RWPE2 (cell line): ENCODE results near the gene TAF1A.

Source experiments
- ATAC-seq: fragments of 200-7000 bp; cut with Tn5 transposase; 3 replicates; pipeline ENCODE4 v1.9.1; 2021; ENCODE audit warnings: low read depth
- DNase-seq: peaks from one replicate; pipeline ENCODE4 v3.0.0-alpha.2; 2020; ENCODE audit warnings: low spot score
- H3K27ac ChIP-seq: fragments of 450-650 bp; 2 replicates; pipeline ENCODE4 v1.5.1; 2017; ENCODE audit warnings: mild to moderate bottlenecking; ENCODE audit not compliant: poor library complexity, severe bottlenecking
- H3K27me3 ChIP-seq: fragments of 250-450 bp; sonication (Bioruptor Pico); 2 replicates; pipeline ENCODE4 v1.5.1; 2021; ENCODE audit warnings: mild to moderate bottlenecking, moderate library complexity; ENCODE audit not compliant: insufficient read depth, poor library complexity, severe bottlenecking
- H3K36me3 ChIP-seq: fragments of 250-450 bp; sonication (Bioruptor Pico); 2 replicates; pipeline ENCODE4 v1.5.1; 2020; ENCODE audit warnings: low read depth, mild to moderate bottlenecking, moderate library complexity
- H3K4me1 ChIP-seq: fragments of 250-450 bp; sonication (Bioruptor Pico); 2 replicates; pipeline ENCODE4 v1.5.1; 2021; ENCODE audit warnings: mild to moderate bottlenecking, moderate library complexity; ENCODE audit not compliant: insufficient read depth, poor library complexity, severe bottlenecking
- H3K4me3 ChIP-seq: fragments of 250-450 bp; sonication (Bioruptor Pico); 2 replicates; pipeline ENCODE4 v1.5.1; 2021; ENCODE audit warnings: mild to moderate bottlenecking, moderate library complexity; ENCODE audit not compliant: severe bottlenecking
- H3K9me3 ChIP-seq: fragments of 250-450 bp; sonication (Bioruptor Pico); 2 replicates; pipeline ENCODE4 v1.5.1; 2021; ENCODE audit warnings: mild to moderate bottlenecking, moderate library complexity; ENCODE audit not compliant: severe bottlenecking
- TF ChIP-seq, protein P1 (sequence below): fragments of 450-650 bp; IDR thresholded peaks from one replicate; pipeline ENCODE4 v1.5.1; 2017; ENCODE audit warnings: mild to moderate bottlenecking, moderate library complexity; ENCODE audit not compliant: poor library complexity, severe bottlenecking

TAF1A gene

DNA sequence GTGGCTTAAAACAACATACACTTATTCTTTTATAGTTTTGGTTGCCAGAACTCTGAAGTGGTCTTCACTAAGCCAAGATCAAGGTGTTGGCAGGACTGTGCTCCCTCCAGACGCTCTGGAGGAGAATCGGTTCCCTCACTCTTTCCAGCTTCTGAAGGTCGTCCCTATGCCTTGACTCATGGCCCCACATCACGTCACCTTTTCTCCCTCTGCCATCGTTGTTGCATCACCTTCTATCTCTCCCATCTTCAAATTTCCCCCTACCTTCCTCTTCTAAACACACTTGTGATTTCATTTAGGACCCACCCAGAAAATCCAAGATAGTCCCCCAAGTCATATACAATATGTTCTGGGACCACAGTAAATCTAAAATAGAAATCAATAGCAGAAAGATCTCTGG, 54.3 kb downstream of the TAF1A start:
- DNase-seq, result no peak
- Histone ChIP-seq H3K4me1 (no peaks in the 10 kb centered on the region), H3K4me3 (no peak overlapping the region), H3K9me3 (no peaks in the 10 kb centered on the region), H3K27me3 (no peaks in the 10 kb centered on the region), H3K36me3 (no peaks in the 10 kb centered on the region), H3K27ac (no peak overlapping the region)
- ATAC-seq, result no peak
- TF ChIP-seq, protein P1, sequence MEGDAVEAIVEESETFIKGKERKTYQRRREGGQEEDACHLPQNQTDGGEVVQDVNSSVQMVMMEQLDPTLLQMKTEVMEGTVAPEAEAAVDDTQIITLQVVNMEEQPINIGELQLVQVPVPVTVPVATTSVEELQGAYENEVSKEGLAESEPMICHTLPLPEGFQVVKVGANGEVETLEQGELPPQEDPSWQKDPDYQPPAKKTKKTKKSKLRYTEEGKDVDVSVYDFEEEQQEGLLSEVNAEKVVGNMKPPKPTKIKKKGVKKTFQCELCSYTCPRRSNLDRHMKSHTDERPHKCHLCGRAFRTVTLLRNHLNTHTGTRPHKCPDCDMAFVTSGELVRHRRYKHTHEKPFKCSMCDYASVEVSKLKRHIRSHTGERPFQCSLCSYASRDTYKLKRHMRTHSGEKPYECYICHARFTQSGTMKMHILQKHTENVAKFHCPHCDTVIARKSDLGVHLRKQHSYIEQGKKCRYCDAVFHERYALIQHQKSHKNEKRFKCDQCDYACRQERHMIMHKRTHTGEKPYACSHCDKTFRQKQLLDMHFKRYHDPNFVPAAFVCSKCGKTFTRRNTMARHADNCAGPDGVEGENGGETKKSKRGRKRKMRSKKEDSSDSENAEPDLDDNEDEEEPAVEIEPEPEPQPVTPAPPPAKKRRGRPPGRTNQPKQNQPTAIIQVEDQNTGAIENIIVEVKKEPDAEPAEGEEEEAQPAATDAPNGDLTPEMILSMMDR, result no peak

DNA sequence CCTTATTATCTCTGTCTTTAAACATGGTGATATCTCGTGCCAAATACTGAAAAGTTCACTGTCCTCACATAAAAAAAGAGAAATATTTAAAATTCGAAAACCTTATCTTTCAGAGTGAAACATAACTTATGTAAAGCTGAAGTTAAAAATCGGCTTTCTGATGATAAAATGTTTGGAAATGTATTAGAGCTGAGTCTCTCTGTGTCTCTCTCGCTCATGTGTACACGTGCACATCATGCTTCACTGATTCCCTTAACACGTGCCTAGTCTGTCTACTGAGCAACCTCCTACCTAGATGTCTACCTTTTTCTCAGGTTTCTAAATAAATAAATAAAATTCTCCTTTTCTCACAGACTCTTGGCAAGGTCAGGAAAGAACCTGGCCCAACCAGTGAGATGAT, 58.9 kb downstream of the TAF1A start:
- ATAC-seq (no peak), DNase-seq (no peak)
- Histone ChIP-seq H3K27me3 (no peaks in the 10 kb centered on the region), H3K4me1 (no peaks in the 10 kb centered on the region), H3K27ac (no peak overlapping the region), H3K4me3 (no peak overlapping the region), H3K36me3 (no peaks in the 10 kb centered on the region), H3K9me3 (no peaks in the 10 kb centered on the region)
- TF ChIP-seq, protein P1, result no peak

DNA sequence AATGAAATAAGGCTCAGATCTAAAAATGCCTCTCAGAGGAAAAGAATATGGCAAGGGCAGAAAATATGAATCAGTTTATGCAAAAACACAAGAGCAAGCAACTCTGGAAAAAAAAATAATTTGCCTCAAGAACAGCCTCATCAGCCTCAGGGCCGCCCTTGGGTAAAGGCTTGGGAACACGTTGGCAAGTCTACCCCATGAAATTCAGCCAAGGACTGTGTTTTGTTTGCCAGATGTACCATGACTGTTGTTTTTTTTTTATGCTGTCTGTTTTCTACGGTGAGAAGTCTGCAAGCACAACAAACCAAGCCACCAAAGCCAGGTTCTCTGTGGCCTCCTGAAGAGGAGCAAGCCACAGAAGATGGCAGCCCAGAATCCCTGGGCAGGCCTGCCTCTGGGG, 59.8 kb downstream of the TAF1A start:
- Histone ChIP-seq H3K27me3 (no peaks in the 10 kb centered on the region), H3K36me3 (no peaks in the 10 kb centered on the region), H3K9me3 (no peaks in the 10 kb centered on the region), H3K4me3 (no peak overlapping the region), H3K4me1 (no peaks in the 10 kb centered on the region), H3K27ac (no peak overlapping the region)
- ATAC-seq (no peak), DNase-seq (no peak)
- TF ChIP-seq, protein P1, result no peak

- no peak for DNase-seq
- H3K4me3 ChIP-seq, result no peak overlapping the region
- TF ChIP-seq, protein P1, result no peak
- H3K27me3 ChIP-seq, result no peaks in the 10 kb centered on the region
- no peaks in the 10 kb centered on the region for H3K4me1 ChIP-seq
- no peaks in the 10 kb centered on the region for H3K9me3 ChIP-seq
- H3K36me3 ChIP-seq, result no peaks in the 10 kb centered on the region
- no peak overlapping the region for H3K27ac ChIP-seq
- no peak for ATAC-seq
These were observed 60.6 kb downstream of the TAF1A start for GRCh38 chr1:222529181-222529580.

DNA sequence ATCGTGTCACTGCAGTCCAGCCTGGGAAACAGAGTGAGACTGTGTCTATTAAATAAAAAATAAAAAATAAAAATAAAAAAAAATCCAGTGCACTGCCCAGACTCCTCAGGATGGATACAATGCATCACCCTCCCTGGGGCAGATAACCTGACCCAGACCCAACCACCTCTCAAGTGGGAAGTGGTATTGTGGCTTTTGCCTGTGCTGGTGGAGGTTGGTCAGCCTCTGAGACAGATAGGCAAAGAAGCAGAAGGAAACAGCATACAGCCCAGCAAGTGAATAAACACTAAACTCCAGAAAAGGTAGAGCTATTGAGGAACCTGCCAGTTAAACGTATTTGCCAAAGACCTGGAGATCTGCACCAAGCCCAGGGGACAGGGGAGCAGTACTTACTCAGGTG, 63.8 kb downstream of the TAF1A start:
- ATAC-seq, result no peak
- H3K4me1 ChIP-seq, result no peaks in the 10 kb centered on the region
- H3K27ac ChIP-seq, result no peak overlapping the region
- no peaks in the 10 kb centered on the region for H3K27me3 ChIP-seq
- H3K36me3 ChIP-seq, result no peaks in the 10 kb centered on the region
- no peak overlapping the region for H3K4me3 ChIP-seq
- H3K9me3 ChIP-seq, result no peaks in the 10 kb centered on the region
- TF ChIP-seq, protein P1, result no peak
- DNase-seq, result no peak
